GM19438 (cell line): Measurements from ENCODE around the gene NTN4.
"Not testable (repeated sequence)": the region's sequence is repeated elsewhere in the genome, so short reads cannot be mapped to it uniquely, and the experiment has no call there.

Source experiments
- ATAC-seq: cut with Tn5 transposase; IDR thresholded peaks from one replicate; pipeline ENCODE4 v1.9.1; 2021; ENCODE audit warnings: low read depth; ENCODE audit not compliant: unreplicated experiment

Gene NTN4

DNA sequence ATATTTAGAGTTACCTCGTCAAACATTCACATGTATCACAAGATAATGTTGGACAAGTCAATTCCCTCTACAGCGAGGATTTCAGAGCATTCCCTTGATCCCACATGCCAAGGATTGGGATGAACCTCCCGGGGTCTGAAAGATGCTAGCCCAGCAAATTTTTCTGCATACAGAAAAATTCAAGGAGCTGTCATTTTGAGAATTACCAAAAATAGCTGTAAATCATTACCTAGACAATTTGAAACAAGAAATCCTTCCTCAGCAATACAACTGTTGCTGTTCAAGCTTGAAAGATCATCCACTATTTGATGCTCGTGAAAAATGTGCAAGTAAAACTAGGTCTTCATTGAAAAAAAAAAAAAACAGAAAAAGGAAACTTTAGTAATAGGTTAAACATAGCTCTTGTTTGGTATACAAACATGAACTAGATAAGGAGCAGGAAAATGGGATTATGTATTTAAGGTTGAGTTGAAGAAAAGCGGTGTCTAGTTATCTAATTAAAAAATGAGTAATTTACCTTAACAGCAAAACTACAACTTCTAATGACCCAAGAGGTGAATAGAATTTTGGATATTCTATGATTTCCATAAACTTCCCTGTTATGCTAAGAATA is 73.1 kb downstream of the NTN4 start:
- no peak for ATAC-seq

DNA sequence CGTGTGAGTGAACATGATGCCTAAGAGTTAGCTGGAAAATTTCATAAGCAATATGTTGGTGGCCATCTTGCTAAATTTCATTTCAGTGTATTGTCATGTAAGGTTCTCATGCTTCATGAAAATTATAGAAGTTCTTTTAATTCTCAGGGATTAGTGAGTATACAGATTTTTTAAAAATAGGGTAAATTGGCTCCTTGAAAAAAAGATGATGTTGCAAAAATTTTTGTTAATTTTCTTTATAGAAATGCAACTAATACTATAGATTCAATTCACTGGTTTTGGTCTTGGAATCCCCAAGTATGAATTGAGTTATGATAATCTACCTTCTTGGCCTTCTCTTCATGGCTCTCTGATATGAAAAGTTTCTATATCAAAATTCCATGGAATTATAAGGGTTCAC is 75.4 kb downstream of the NTN4 start:
- no peak for ATAC-seq

DNA sequence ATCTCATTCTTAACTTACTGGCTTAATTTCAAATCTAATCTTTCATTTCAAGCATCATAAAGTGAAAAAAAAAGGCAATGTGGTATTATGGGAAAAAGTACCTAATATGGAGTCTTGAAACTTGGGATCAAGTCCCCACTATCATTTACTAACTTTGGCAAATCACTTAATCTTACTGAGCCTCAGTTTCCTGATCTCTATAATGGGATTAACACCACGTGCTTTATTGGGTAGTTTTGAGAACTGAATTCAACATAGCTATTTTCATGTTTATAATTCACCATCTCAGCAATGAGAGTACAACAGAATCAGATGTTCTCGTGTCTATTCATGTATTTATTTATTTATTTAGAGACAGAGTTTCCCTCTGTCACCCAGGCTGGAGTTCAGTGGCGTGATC is 78.3 kb downstream of the NTN4 start:
- no peak for ATAC-seq

DNA sequence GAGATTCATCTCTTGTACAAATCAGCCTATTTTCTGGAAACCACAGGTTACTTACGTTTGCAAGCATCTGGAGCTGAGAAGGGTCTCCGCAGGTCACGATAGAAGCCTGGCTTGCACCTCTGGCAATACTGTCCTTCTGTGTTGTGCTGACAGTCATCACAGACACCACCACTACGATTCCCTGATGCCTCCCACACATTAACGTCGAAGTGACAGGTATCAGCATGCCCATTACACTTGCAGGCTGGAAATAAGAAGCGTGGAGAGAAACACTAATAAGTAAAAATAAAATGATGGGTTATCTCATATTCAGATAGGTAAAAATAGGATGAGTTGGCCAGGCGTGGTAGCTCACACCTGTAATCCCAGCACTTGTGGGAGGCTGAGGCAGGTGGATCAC is 80.2 kb downstream of the NTN4 start:
- no peak for ATAC-seq

DNA sequence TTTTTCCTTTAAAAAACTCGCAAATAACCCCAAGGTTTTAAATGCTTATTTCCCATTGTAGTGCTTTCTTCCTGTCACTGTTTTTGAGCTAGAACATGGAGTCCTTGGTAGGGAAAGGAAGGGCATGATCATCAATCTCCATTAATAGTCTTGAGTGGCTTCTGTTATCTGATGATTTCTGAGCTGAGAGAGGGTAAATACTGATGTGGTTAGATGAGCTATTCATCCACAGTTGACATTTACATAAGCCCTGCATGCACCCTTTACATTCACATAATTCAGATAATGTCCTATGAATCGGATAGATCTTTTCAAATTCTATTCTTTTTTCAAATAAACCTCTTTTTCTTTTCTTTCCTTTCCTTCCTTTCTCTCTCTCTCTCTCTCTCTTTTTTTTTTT is 81.4 kb downstream of the NTN4 start:
- no peak for ATAC-seq

DNA sequence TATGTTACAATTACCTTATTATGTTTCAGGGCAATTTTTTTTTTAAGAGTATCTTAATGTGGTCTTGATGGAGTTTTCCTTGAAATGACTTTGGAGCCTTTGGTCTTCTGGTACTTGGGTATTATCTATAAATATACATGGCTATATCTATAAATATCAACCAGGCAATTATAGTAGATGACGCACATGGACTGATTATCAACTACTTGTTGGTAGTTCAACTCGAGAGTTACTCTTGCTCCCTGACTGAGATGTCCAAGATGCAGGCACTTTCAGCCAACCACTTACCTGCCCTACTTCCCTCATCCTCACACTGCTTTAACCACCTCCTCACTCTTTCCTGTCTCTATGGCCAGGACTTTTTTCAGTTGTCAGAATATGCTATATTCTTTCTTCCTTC is 85.4 kb downstream of the NTN4 start:
- no peak for ATAC-seq

DNA sequence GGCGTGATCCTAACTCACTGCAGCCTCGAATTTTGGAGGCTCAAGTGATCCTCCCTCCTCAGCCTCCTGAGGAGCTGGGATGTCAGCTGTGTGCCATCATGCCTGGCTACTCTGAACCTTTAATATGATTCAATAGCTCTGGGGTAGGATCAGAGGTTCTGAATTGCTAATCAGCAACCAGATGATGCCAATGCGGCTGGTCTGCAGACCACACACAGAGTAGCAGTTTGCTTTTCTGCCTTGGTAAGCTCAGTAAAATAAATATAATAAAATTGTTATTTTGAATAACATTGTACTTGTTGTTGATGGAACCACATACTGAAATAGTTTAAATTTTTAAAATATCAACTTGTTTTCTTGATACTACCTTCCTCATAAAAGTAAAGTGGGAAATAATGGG is 86.6 kb downstream of the NTN4 start:
- no peak for ATAC-seq

DNA sequence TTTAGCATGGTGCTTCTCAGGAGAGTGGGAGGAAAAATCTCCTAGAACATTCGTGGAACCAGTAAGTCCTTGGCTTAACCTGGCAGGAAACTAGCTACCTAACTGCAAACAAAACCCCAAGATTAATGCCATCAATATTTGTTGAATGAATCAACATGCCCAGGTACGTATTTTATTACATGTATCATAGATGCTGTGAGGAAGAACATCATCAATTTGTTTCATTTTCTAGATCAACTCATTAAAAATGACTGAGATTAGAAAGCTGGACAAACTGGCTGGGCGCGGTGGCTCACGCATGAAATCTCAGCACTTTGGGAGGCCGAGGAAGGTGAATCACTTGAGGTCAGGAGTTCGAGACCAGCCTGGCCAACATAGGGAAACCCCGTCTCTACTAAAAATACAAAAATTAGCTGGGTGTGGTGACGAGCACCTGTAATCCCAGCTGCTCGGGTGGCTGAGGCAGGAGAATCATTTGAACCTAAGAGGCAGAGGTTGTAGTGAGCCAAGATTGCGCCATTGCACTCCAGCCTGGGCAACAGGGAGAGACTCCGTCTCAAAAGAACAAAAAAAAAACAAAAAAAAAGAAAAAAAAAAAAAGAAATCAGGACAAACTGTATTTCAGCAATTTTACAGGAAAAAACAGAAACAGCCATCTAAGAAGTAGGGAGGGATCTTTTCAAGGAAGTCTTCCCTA is 88.7 kb downstream of the NTN4 start:
- no peak for ATAC-seq

DNA sequence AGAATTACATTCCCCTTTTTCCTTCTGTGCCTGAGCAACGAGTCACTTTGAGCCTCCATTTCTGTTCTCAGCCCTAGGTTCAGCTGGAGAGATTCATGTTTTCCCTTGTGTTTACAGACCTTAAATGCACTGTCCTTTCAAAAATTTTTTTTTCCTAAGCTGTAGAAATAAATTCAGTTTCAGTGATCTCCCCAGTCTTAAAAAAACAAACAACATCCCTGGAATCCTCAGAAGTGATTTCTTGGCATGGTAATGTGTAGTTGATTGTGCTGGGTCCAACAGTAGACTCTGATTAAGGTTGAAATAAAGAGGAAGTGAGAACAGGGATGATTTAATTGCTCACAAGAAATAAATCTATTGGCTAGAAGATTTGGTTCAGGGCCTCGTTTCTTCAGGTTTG is 89.3 kb downstream of the NTN4 start:
- no peak for ATAC-seq

DNA sequence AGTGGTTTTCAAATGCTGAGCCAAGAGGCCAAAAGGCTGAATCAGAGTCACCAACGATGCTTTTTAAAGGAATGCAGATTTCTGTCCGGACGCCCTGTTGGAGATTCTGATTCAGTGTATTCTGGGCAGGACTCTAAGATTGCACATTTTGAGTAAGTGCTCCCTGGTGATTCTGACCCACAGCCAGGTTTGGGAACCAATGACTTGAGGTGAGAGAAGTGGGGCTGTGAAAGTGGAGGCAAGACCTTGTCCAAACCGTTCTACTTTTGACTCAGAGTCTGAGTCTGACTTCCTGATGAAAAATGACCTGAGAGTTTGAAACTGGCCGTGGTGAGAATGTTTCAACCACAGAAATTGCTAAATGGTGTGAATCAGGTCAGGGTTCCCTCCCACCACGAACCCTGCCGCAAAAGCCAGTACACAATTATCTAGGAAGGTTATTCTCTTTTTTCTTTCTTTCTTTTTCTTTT is 90.2 kb downstream of the NTN4 start:
- ATAC-seq: peak; percentile 99

DNA sequence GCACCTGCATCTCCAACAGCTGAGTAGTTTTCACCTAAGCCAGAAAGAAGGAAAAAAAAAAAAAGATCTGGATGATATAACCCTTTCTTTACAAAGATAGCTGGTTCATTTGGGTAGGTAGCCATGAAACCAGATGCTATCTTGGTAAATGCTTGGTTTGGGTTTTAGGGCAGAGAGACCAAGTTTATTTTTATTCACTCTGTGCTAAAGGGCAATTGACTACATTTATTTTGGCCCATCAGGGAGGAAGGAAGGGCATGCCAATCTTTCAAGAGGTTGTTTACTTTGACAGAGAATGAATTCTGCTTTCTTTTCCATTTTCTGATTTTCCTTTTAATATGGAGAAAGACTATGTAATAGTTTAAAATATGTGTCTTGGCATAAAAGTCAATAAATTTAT is 91.0 kb downstream of the NTN4 start:
- no peak for ATAC-seq

DNA sequence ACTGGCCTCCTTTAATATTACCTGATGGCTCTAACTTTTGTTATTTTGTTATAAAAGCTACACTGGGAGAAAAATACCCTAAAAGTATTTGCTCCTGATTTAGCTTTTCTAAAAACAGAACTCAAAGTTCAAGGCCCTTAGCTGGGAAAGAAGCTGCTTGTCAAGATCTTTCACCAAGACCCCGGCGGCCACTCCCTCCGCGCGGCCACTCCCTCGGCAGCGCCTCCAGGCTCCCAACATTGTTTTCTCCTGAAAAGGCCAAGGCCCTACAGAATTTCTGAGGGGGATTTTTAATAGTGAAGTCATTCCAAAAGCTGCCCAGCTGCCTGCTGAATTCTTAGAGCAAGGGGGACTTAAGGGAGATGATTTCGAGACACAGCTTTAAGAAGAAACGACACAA is 96.4 kb downstream of the NTN4 start:
- ATAC-seq: no peak

DNA sequence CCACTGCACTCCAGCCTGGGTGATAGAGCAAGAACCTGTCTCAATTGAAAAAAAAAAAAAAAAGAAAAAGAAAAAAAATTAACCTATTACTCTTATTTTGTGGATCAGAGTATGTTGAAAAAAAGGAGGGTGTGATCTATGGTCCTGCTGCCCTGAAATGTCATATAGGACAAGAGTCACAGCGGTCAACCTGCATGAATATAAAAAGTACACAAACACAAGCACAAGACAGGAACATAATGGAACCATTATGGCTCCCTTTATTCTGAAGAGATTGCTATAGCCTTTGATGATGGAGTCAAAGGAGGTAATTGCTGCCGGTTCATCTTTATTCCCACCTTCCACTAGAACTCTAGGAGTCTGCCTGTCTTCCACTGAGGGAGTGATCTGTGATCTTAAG is 96.9 kb downstream of the NTN4 start:
- no peak for ATAC-seq

DNA sequence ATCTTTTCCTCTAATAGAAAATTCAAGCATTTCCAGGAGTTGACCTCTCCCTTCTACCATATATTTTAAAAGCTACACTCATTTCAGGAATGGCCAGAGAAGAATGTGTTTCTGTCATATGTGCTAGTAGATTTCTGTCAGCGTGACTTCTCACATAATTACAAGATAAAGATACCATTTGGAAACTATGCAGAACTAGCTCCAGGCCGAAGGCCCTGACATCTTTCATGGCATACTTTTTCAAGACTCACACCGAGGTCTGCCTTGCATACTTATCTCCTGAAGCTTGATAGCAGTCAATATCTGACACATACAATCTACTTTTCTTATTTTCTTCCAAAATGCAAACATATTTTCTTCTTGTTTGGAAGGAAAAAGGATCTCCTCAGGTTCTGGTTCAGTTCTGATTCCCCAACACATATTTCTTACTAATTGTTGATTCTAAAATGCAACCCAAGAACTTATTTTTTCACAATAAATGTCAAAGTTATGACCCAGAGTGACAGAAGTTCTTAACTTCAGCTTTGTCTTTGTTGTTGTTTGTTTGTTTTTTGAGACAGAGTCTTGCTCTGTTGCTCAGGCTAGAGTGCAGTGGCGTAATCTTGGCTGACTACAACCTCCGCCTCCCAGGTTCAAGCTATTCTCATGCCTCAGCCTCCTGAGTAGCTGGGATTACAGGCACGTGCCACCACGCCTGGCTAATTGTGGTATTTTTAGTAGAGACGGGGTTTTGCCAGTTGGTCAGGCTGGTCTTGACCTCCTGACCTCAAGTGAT is 99.5 kb downstream of the NTN4 start:
- ATAC-seq: no peak

DNA sequence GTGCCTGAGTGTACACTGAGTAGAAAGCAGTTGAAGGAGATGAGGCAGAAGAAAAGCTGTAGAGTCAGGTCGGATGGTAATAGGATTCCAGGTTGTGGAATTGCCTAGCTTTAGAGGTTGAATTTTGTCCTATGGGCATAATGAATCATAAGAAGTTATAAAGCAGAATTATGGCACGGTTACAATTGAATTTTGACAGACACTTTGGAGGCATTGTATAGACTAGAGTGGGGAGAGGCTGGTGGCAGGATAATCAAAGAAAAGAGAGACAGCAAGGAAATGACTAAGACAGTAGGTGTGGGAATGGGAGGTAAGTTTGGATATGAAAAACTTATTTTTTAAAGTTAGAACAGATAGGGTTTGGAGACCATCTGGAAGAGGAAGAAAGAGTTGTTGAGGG is 102.6 kb downstream of the NTN4 start:
- ATAC-seq: no peak

DNA sequence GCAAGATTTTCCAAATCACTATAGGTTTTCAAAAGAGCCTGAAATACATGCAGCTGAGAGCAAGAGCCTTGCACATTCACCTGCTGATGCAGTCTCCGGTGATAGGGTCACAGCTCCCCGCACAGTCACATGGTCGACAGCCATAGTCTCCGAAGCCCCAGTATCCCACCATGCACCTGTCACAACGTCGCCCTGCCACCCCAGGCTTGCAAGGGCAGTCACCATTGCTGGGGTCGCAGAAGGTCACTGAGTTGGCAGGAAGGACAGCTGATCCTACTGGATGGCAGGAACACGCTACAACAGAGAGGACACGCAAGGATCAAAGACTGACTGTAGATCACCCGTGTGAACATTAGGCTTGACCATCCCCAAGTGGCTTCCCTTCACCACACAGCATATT is 107.1 kb downstream of the NTN4 start:
- ATAC-seq: no peak

DNA sequence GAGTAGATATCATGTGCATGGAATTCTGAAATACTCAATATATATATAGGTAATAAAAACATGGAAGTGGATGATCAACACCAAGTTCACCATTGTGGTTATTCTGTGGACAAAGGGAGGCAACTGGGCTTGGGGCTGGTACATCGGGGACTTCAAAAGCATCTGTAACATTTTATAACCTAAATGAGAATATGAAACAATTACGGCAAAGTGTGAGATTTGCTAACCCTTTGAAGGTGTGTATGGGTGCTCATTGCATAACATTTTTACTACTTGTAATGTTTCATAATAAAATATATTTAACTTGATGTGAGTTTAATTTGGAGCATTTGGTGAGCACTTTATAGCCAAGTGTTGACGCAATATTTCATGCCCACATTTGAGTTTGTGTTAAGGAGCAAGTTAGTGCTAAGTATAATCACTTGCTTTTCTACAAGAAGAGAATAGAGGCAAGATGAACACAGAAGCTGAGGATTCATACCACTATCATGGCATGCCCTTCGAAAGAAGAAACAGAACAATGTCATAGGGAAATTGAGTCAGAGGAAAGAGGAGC is 109.3 kb downstream of the NTN4 start:
- no peak for ATAC-seq

DNA sequence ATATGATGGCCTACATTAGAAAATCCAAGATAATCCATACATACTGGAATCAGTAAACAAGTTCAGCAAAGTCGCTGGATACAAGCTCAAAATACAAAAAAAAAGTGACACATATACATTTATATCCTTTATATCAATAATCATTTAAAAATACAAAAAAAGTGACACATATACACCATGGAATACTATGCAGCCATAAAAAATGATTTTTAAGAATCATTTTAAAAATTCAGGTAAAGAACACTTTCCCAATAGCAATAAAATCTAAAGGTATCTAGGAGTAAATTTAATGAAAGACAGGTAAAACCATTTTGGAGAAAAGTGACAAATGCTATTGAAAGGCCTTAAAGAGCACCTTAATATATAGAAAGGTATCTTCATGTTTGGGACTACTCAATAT is 111.9 kb downstream of the NTN4 start:
- ATAC-seq: no peak

DNA sequence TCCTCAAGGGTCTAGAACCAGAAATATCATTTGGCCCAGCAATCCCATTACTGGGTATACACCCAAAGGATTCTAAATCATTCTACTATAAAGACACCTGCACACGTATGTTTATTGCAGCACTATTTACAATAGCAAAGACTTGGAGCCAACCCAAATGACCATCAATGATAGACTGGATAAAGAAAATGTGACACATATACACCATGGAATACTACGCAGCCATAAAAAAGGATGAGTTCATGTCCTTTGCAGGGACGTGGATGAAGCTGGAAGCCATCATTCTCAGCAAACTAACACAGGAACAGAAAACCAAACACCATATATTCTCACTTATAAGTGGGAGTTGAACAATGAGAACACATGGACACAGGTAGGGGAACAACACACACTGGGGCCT is 112.8 kb downstream of the NTN4 start:
- ATAC-seq: not testable (repeated sequence)

DNA sequence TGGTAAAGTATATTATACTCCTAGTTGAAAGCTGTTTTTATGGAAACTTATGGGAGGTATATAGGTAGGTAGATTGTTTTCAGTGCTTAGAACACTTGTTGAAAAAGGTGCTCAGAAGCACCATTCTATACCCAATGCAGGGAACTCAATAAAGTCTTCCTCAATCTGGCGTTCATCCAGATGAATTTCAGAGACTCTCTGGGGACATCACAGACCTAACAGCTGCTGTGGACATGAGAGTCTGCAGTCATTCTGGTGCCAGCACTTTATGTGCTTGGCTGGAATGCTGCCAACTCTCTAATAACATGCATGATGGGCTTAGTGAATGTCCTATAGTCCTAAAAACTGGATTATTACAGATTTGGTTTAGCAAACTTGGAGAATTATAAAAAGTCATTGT is 115.9 kb downstream of the NTN4 start:
- ATAC-seq: no peak

DNA sequence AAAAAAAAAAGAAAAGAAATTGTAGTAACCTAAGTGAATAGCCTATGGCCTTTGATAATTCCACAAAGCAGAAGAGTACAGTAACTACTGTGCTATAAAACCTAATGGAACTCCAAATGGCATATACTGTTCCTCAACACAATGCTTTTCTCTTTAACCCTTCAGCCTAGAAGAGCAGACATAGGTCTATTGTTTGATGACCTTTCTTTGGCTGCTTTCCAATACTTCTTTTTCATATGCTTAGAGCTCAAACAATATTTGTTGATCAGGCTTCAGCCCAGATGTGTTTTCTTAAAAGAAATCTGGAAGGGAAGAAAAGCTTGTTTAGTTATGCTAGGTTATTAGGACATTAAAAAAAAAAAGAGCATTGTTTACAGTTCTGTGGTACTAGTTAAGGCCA is 116.4 kb downstream of the NTN4 start:
- no peak for ATAC-seq

DNA sequence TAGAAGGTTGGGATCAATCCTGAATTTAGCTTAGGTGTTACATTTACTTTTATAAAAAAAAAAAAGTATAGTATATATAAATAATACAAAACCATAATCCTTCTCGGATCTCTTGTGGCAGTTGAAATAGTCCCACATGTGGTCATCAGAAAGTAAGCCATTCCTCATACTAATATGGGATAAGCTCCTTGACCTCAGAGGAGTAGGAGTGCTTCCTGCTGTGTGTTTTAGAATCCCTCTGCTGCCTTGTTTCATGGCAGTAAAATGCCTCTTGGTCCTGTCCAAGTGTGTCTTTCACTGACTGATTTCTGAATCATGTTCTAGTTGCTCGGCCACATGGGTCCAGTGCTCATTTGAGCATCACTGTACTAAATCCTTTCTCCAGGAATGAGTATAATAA is 117.0 kb downstream of the NTN4 start:
- no peak for ATAC-seq
